GM12875 (cell line): ENCODE measurements around the gene AZGP1.
"Not testable (repeated sequence)": the region's sequence is repeated elsewhere in the genome, so short reads cannot be mapped to it uniquely, and the experiment has no call there.

ENCODE experiments used
- H3K4me3 ChIP-seq: one replicate; pipeline ENCODE4 v1.5.1; 2011; ENCODE audit warnings: low read depth, low read length, control low read depth
- CTCF ChIP-seq: IDR thresholded peaks from 2 replicates; pipeline ENCODE4 v1.5.1; 2011; ENCODE audit warnings: low read depth, mild to moderate bottlenecking, control low read depth, inconsistent platforms, low read length, moderate library complexity, borderline replicate concordance; ENCODE audit not compliant: insufficient read depth

AZGP1 gene

GRCh38 chr7:100017300-100017699 is 41.5 kb upstream of the AZGP1 start:
- TF ChIP-seq CTCF = no peak
- no peak overlapping the region for H3K4me3 ChIP-seq

GRCh38 chr7:100016215-100016901 is 40.5 kb upstream of the AZGP1 start:
- H3K4me3 ChIP-seq = peak overlapping the region; percentile 100
- no peak for TF ChIP-seq CTCF

- TF ChIP-seq CTCF = no peak
- H3K4me3 ChIP-seq = peak within 1 kb of the TSS; percentile 100
Observed at GRCh38 chr7:100015232-100016214, 39.7 kb upstream of the AZGP1 start, which contains the start of gene ZKSCAN1. TSS of gene ZKSCAN1 (plus strand) at chr7:100015596. CDS start at chr7:100023507, 7,911 bp downstream.

- no peak overlapping the region for H3K4me3 ChIP-seq
- no peak for TF ChIP-seq CTCF
Observed at GRCh38 chr7:100013328-100013676, 37.5 kb upstream of the AZGP1 start.

GRCh38 chr7:100012385-100013327 is 36.8 kb upstream of the AZGP1 start:
- not testable (repeated sequence) for H3K4me3 ChIP-seq

GRCh38 chr7:100011516-100011915 is 35.7 kb upstream of the AZGP1 start:
- no peak for TF ChIP-seq CTCF
- H3K4me3 ChIP-seq = no peak overlapping the region

GRCh38 chr7:100010901-100011300 is 35.1 kb upstream of the AZGP1 start:
- TF ChIP-seq CTCF = no peak
- no peak overlapping the region for H3K4me3 ChIP-seq

- H3K4me3 ChIP-seq = not testable (repeated sequence)
Observed at GRCh38 chr7:100009952-100010351, 34.1 kb upstream of the AZGP1 start.
